ENCODE measurements around the gene U2AF1L4. TPM values are rescaled to one million over a fixed set of nuclear protein-coding genes. Genes with fewer than 3 reads are reported as not detected.

U2AF1L4 gene
- polyA plus RNA-seq, 1 donor from 2014 or later: 74.8 TPM

DNA sequence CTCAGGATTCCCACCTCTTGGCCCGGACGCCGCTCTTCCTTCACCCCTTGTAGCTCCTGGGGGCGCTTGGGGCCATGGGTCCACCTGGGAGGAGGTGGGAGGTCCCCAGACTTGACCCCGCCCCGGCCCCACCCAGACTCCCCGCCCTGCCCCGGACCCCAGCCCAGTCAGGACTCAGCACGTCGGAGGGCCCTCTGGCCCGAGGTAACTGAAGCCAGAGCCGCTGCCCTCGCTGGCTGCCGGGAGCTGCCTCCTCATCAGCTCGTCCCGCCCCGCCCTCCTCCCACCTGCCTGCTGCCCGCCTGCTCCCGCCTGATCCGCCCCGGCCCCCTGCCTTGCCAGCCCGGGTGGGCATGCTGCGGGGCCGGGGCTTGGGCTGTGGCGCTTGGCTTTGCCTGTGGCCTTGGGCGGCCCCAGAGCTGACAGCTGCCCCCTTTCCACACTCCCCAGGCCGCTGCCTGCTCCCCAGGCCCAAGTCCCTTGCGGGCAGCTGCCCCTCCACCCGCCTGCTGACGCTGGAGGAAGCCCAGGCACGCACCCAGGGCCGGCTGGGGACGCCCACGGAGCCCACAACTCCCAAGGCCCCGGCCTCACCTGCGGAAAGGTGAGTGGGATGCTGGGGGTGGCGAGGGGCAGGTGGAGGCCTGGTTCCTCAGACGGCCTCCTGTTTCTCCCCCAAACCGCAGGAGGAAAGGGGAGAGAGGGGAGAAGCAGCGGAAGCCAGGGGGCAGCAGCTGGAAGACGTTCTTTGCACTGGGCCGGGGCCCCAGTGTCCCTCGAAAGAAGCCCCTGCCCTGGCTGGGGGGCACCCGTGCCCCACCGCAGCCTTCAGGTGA is 39.5 kb upstream of the U2AF1L4 start:
- Mint-ChIP-seq H3K4me1 (peaks cover 0 to 6% (median 0%) of the 10 kb centered on the region in 3 donors), H3K4me3 (no peak overlapping the region), H3K36me3 (peaks cover 3% of the 10 kb centered on the region), H3K9me3 (no peaks in the 10 kb centered on the region), H3K27me3 (no peaks in the 10 kb centered on the region), H3K27ac (no peak overlapping the region)

DNA sequence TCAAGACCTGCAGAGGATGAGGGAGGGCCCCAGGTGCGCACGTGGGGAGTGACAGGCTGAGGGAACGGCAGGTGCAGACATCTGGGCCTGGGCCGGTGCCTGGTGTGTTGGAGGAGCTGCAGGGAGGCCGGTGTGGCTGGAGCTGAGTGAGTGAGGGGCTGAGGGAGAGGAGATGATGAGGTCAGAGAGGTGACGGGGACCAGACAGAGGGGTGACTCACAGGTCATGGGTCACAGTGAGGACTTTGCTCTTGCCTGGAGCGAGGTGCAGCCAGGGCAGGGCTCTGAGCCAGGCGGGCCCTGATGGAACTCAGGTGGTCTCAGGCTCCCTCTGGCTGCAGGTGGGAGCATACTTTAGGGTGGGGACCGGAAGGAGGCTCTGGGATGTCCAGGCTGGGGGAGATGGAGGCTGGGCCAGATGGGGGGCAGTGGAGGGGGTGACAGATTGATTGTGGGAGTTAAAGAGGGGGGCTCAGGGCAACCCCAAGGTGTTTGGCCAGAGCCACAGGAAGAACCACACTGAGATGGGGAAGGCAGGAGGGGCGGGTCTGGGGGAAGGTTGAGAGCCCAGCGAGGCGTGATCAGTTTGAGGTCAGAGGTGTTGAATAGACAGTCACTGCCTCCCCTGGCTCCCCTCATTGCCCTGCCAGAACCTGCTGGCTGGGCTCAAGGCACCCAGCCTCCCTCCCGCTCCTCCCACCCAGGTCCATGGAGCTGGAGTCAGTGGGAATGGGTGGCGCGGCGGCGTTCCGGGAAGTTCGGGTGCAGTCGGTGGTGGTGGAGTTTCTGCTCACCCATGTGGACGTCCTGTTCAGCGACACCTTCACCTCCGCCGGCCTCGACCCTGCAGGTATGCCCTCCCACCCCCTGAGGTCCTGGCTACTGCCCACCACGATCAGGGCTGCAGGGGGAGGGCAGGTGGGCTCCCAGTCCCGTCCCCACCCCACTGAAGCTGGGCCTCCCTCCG is 38.5 kb upstream of the U2AF1L4 start:
- Mint-ChIP-seq H3K4me3 (peak overlapping the region in 1 of 4 donors; percentile 9), H3K36me3 (peaks cover 6% of the 10 kb centered on the region), H3K27me3 (no peaks in the 10 kb centered on the region), H3K4me1 (peaks cover 0 to 6% (median 0%) of the 10 kb centered on the region in 3 donors), H3K9me3 (no peaks in the 10 kb centered on the region), H3K27ac (peak overlapping the region in 1 of 3 donors; percentile 8)

GRCh38 chr19:35782589-35782988 is 37.4 kb upstream of the U2AF1L4 start:
- Mint-ChIP-seq H3K27me3 (no peaks in the 10 kb centered on the region), H3K4me3 (peak overlapping the region in 1 of 4 donors; percentile 68), H3K9me3 (no peaks in the 10 kb centered on the region), H3K4me1 (peaks cover 0 to 6% (median 0%) of the 10 kb centered on the region in 3 donors), H3K36me3 (peaks cover 6% of the 10 kb centered on the region), H3K27ac (no peak overlapping the region)

GRCh38 chr19:35781650-35782049 is 36.4 kb upstream of the U2AF1L4 start:
- Mint-ChIP-seq H3K27ac (peak overlapping the region in 1 of 3 donors; percentile 74), H3K4me1 (peaks cover 4 to 6% (median 5%) of the 10 kb centered on the region in 3 donors), H3K27me3 (no peaks in the 10 kb centered on the region), H3K36me3 (peaks cover 6% of the 10 kb centered on the region), H3K9me3 (no peaks in the 10 kb centered on the region), H3K4me3 (no peak overlapping the region)

- H3K4me1 Mint-ChIP-seq: peaks cover 4 to 7% (median 6%) of the 10 kb centered on the region in 3 donors
- no peaks in the 10 kb centered on the region for H3K27me3 Mint-ChIP-seq
- H3K36me3 Mint-ChIP-seq: peaks cover 6% of the 10 kb centered on the region
- H3K4me3 Mint-ChIP-seq: no peak overlapping the region
- no peak overlapping the region for H3K27ac Mint-ChIP-seq
- no peaks in the 10 kb centered on the region for H3K9me3 Mint-ChIP-seq
Measured at GRCh38 chr19:35780717-35781116, 35.5 kb upstream of the U2AF1L4 start.

DNA sequence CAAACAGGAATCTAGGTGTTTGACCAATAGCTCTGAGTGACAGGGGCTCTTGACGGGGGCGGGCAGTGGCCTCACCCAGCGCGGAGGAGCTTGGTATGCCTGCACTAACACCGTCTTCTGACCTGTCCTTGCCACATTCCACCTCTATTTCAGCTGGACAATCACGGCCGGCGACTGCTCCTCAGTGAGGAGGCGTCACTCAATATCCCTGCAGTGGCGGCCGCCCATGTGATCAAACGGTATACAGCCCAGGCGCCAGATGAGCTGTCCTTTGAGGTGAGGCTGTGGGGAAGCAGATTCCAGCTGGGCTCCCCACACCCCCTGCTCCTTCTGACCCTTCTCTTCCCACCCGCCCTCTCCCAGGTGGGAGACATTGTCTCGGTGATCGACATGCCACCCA is 34.8 kb upstream of the U2AF1L4 start:
- Mint-ChIP-seq H3K4me3 (no peak overlapping the region), H3K36me3 (peaks cover 6% of the 10 kb centered on the region), H3K27ac (no peak overlapping the region), H3K4me1 (peaks cover 4 to 8% (median 6%) of the 10 kb centered on the region in 3 donors), H3K9me3 (no peaks in the 10 kb centered on the region), H3K27me3 (no peaks in the 10 kb centered on the region)

DNA sequence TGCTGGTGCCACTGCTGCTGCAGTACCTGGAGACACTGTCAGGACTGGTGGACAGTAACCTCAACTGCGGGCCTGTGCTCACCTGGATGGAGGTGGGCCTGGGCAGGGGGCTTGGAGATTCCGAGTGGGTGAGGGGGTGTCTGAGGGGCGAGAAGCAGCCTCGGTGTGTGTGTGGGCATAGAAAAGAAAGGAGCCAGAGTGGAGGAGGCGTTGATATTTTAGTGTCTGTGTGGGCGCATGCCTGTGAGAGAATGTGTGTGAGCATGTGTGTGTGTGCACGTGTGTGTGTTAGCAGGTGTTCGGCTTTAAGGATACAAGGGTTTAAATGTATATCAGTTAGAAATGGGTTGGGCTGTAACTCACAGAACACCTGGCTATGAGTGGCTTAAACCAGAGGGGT is 33.8 kb upstream of the U2AF1L4 start:
- Mint-ChIP-seq H3K4me1 (peaks cover 6 to 10% (median 9%) of the 10 kb centered on the region in 3 donors), H3K9me3 (no peaks in the 10 kb centered on the region), H3K27me3 (no peaks in the 10 kb centered on the region), H3K27ac (no peak overlapping the region), H3K36me3 (peaks cover 6% of the 10 kb centered on the region), H3K4me3 (peak overlapping the region in 1 of 4 donors; percentile 25)

DNA sequence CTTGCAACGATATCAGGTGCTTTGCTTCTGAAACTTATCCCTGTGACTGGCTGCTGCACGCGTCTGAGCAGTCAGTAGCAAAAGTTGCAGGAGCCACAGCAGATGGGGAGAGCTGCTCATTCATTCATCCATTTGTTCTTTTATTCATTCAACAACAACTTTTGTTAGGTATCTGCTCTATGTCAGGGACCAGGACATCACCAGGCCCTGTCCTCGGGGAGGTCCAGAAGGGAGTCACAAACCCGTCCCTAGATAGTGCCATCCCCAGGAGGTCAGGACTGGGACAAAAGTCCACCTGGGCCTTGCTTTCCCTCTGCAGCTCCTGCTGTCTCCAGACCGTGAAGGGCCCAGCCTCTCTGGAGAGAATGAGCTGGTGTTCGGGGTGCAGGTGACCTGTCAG is 32.7 kb upstream of the U2AF1L4 start:
- Mint-ChIP-seq H3K9me3 (no peaks in the 10 kb centered on the region), H3K4me1 (peaks cover 2 to 10% (median 9%) of the 10 kb centered on the region in 3 donors), H3K36me3 (peaks cover 6% of the 10 kb centered on the region), H3K27me3 (no peaks in the 10 kb centered on the region), H3K4me3 (peak overlapping the region in 2 of 4 donors; percentile 65 to 68), H3K27ac (no peak overlapping the region)

GRCh38 chr19:35777086-35777841 is 32.0 kb upstream of the U2AF1L4 start:
- H3K4me1 Mint-ChIP-seq: peaks cover 0 to 10% (median 9%) of the 10 kb centered on the region in 3 donors
- H3K9me3 Mint-ChIP-seq: no peaks in the 10 kb centered on the region
- H3K4me3 Mint-ChIP-seq: peak overlapping the region; percentile 65 to 84 (median 74)
- H3K36me3 Mint-ChIP-seq: peaks cover 6% of the 10 kb centered on the region
- H3K27me3 Mint-ChIP-seq: no peaks in the 10 kb centered on the region
- H3K27ac Mint-ChIP-seq: peak overlapping the region in 2 of 3 donors; percentile 68 to 85

GRCh38 chr19:35776102-35776788 is 31.0 kb upstream of the U2AF1L4 start:
- Mint-ChIP-seq H3K27ac (peak overlapping the region in 2 of 3 donors; percentile 43 to 68), H3K4me3 (peak overlapping the region; percentile 71 to 87 (median 80)), H3K36me3 (peaks cover 6% of the 10 kb centered on the region), H3K9me3 (no peaks in the 10 kb centered on the region), H3K4me1 (peaks cover 0 to 10% (median 9%) of the 10 kb centered on the region in 3 donors), H3K27me3 (no peaks in the 10 kb centered on the region)

GRCh38 chr19:35775298-35776101 is 30.3 kb upstream of the U2AF1L4 start, which contains the start of gene ARHGAP33:
Gene ARHGAP33 (plus strand): TSS chr19:35775564. CDS start chr19:35775659, 95 bp downstream.
- peaks cover 6% of the 10 kb centered on the region for H3K36me3 Mint-ChIP-seq
- H3K4me1 Mint-ChIP-seq: peaks cover 0 to 10% (median 9%) of the 10 kb centered on the region in 3 donors
- H3K27ac Mint-ChIP-seq: peak within 1 kb of the TSS in 1 of 3 donors; percentile 92
- H3K4me3 Mint-ChIP-seq: peak within 1 kb of the TSS; percentile 79 to 94 (median 88)
- no peaks in the 10 kb centered on the region for H3K27me3 Mint-ChIP-seq
- H3K9me3 Mint-ChIP-seq: no peaks in the 10 kb centered on the region

DNA sequence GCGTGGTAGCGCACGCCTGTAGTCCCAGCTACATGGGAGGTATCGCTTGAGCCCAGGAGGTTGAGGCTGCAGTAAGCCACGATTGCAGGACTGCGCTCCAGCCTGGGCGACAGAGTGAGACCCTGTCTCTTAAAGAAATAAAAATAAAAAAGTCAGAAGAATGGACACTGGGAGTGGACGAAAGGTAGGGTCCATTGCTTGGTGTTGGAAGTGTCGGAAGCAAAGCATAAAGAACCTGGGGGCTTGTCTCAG is 29.8 kb upstream of the U2AF1L4 start:
- H3K27me3 Mint-ChIP-seq: no peaks in the 10 kb centered on the region
- H3K4me1 Mint-ChIP-seq: peaks cover 0 to 10% (median 9%) of the 10 kb centered on the region in 3 donors
- peak overlapping the region; percentile 79 to 94 (median 88) for H3K4me3 Mint-ChIP-seq
- no peaks in the 10 kb centered on the region for H3K9me3 Mint-ChIP-seq
- H3K27ac Mint-ChIP-seq: peak overlapping the region in 1 of 3 donors; percentile 92
- peaks cover 6% of the 10 kb centered on the region for H3K36me3 Mint-ChIP-seq

DNA sequence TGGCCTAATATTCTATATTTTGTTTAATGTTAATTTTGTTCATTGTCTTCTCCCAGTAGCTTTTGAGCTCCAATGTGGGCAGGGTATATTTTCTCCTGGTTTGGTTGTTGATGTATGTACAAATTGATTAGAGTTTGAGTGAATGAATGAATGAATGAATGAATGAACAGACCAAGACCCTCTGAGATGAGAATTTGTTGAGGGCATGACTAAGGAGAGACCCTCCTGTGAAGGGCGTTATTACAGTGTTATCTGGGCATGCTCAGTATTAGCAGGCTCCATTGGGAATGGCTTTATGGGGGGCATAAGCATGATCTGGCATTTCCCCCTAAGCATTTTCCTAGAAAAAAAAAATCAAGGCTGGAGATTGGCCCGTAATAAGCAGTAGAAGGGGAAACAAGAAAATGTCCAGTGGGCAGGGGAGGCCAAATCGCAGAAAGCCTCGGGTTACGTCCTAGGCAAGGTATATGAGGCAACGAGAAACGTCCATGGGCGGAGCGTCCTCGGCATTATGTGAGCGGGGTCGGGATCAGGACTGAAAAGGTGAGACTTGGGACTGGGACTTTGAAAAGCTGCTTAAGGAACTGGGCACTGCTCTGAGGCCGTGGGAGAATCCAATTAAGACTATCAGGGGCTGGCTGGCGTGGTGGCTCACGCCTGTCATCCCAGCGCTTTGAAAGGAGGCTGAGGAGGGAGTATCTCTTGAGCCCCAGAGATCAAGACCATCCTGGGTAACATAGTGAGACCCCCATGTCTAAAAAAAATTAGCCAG is 29.2 kb upstream of the U2AF1L4 start:
- Mint-ChIP-seq H3K4me3 (peak overlapping the region; percentile 54 to 94 (median 82)), H3K27ac (peak overlapping the region in 1 of 3 donors; percentile 92), H3K4me1 (peaks cover 0 to 10% (median 9%) of the 10 kb centered on the region in 3 donors), H3K36me3 (peaks cover 4% of the 10 kb centered on the region), H3K27me3 (no peaks in the 10 kb centered on the region), H3K9me3 (no peaks in the 10 kb centered on the region)
